GM13976 (cell line): ENCODE results near the gene CNOT10.

Experiments
- DNase-seq: peaks from one replicate; pipeline ENCODE4 v3.0.0; 2012; ENCODE audit warnings: low spot score
- CTCF ChIP-seq: IDR thresholded peaks from 2 replicates; pipeline ENCODE4 v1.5.1; 2012; ENCODE audit warnings: borderline replicate concordance, mild to moderate bottlenecking; ENCODE audit not compliant: insufficient read depth; ENCODE audit errors: extremely low read depth, missing control alignments, control extremely low read depth
- in situ Hi-C: fragments of 300-500 bp; cut with MboI; formaldehyde crosslinking; loops from one replicate; pipeline ENCODE4 v1.12.0; 2022; ENCODE audit warnings: low sequenced_read_pairs, mixed read lengths, inconsistent platforms; ENCODE audit not compliant: unreplicated experiment

CNOT10 gene

GRCh38 chr3:32751377-32751776 is 66.4 kb downstream of the CNOT10 start:
- DNase-seq, result no peak
- in situ Hi-C loops, result no loop called here
- TF ChIP-seq CTCF, result no peak

GRCh38 chr3:32755761-32756160 is 70.8 kb downstream of the CNOT10 start:
- TF ChIP-seq CTCF, result no peak
- no peak for DNase-seq
- in situ Hi-C loops, result no loop called here

GRCh38 chr3:32757618-32758374 is 72.8 kb downstream of the CNOT10 start:
- in situ Hi-C loops, result no loop called here
- DNase-seq, result no peak
- no peak for TF ChIP-seq CTCF

- in situ Hi-C loops, result no loop called here
- TF ChIP-seq CTCF, result no peak
- DNase-seq, result no peak
Observed at GRCh38 chr3:32758375-32758753, 73.4 kb downstream of the CNOT10 start.

- TF ChIP-seq CTCF, result no peak
- DNase-seq, result no peak
- in situ Hi-C loops, result no loop called here
Observed at GRCh38 chr3:32759342-32759741, 74.4 kb downstream of the CNOT10 start.

GRCh38 chr3:32764481-32764880 is 79.5 kb downstream of the CNOT10 start:
- in situ Hi-C loops, result no loop called here
- DNase-seq, result no peak
- TF ChIP-seq CTCF, result no peak
